ENCODE measurements around the gene GTF2E1.

DNA sequence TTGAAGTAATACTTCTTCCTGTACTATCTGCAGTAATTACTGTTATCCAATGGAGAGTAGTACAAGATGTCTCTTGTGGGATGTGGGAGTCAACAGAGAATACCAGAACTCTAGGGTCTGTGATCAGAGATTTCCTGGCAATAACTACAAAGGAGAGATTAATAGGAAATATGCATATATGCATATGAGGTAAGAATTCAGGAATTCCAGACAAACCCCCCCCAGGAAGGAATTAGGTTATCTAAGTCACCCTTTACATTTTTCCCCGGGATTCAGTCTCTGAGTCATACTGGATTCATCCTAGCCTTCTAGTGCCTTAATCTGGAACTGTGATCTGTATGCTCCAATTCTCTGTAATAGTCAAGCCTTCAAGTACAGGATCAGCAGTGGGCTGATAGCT is 49.4 kb downstream of the GTF2E1 start:
- TF ChIP-seq CTCF (IDR thresholded peaks at IDR 0.05) (no peak), POLR2A (IDR thresholded peaks at IDR 0.05) (no peak), POLR2AphosphoS5 (IDR thresholded peaks at IDR 0.05) (no peak), EP300 (IDR thresholded peaks at IDR 0.05) (no peak)

Measured in gastroesophageal sphincter (tissue), 3 donors.